ENCODE data around the gene OOSP3.

DNA sequence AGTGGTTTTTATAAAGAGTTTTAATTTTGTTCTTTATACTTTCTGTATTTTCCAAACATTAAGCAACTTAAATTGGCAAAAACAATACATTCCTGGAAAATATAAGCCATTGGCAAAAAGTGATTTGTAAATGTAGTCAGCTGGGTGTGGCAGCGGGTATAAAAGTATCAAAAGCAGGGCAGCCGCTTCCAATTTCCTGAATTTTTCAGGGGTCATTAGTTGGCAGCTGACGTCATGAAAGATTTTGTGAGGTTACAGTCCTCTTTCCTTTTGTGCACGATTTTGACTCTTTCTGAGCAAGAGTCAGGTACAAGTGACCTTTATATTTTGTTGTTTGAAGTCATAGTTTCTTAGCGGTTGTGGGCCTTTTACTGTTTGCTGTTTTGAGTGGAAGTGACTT, at the start of gene OOSP3:
- TF ChIP-seq POLR2AphosphoS5 (IDR thresholded peaks at IDR 0.05; ENCODE audit: low read depth, low read length) (no peak), TAF1 (IDR thresholded peaks at IDR 0.05; ENCODE audit: borderline replicate concordance, low read depth, low read length) (no peak), POLR2A (IDR thresholded peaks at IDR 0.05; ENCODE audit: low read depth, low read length) (no peak)
